ENCODE results near the gene LUC7L.
"Not testable (repeated sequence)": the region's sequence is repeated elsewhere in the genome, so short reads cannot be mapped to it uniquely, and the experiment has no call there.

Gene LUC7L

GRCh38 chr16:153550-154216 lies 75.6 kb downstream of the LUC7L start:
- DNase-seq (ENCODE audit: low read depth); H3K4me3 ChIP-seq (ENCODE audit: low read depth, low read length): not testable (repeated sequence)

DNA sequence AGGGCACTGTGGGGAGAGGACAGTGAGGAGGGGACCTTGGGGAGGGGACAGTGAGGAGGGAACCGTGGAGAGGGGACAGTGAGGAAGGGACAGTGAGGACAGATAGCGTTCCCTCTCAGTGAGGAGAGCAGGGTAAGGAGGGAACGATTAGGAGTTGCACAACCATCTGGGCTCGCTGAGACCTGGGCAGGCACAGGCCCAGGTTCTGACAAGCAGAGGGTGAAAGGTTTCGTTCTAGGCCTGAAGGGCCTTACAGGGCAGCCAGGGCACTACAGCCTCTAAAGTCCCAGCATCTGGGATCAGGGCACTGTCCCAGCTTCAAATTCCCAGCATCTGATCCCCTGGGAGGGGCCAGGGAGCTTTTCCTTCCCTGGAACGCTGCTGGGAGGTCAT lies 76.1 kb downstream of the LUC7L start:
- not testable (repeated sequence) for H3K4me3 ChIP-seq (ENCODE audit: low read depth, low read length); DNase-seq (ENCODE audit: low read depth)

- H3K4me3 ChIP-seq (ENCODE audit: low read depth, low read length) = no peak within 1 kb of the TSS
- DNase-seq (ENCODE audit: low read depth) = no peak
Observed at GRCh38 chr16:152141-153128, 76.8 kb downstream of the LUC7L start, which contains the start of gene HBZ. Gene HBZ, plus strand, starts transcription at chr16:152644. Its CDS starts 266 bp downstream, at chr16:152910.

DNA sequence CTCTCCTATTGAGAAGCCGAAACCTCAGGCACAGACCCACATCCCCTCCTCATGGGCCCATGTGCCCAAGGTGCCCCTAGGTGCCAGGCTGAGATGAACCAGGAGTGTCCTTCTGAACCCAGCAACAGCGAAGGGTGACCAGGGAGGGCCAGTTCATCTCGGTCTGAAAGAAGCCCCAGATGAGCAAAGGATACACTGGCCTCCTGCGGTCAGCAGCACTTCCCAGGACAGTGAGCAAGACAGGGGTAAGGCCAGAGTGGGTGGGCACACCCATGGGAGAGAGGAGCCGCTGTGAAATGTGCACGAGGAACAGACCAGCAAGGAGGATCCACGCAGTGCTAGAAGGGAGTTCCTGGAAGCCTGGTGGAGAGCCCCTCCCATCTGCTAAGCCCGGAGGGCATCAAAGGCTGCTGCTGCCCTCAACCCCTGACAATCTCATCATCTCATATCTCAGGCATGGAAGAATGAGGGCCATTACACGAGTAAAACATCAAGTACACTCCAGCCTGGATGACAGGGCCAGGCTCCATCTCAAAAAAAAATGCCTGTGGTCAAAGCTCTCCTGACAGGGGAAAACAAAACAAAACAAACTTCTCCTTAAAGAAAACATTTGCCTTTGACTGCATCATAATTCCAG lies 80.1 kb downstream of the LUC7L start:
- no peak overlapping the region for H3K4me3 ChIP-seq (ENCODE audit: low read depth, low read length)
- DNase-seq (ENCODE audit: low read depth) = no peak

GRCh38 chr16:146646-147045 lies 82.6 kb downstream of the LUC7L start:
- no peak for DNase-seq (ENCODE audit: low read depth)

GRCh38 chr16:144797-145252 lies 84.4 kb downstream of the LUC7L start:
- no peak overlapping the region for H3K4me3 ChIP-seq (ENCODE audit: low read depth, low read length)
- DNase-seq (ENCODE audit: low read depth) = no peak

More at GRCh38 chr16:146646-147045, 82.6 kb downstream of the LUC7L start:
- no peak overlapping the region for H3K4me3 ChIP-seq (ENCODE audit: low read depth, low read length)

GRCh38 chr16:143456-143855 lies 85.8 kb downstream of the LUC7L start:
- no peak for DNase-seq (ENCODE audit: low read depth)
- H3K4me3 ChIP-seq (ENCODE audit: low read depth, low read length) = no peak overlapping the region

- DNase-seq (ENCODE audit: low read depth) = no peak
- H3K4me3 ChIP-seq (ENCODE audit: low read depth, low read length) = no peak overlapping the region
Observed at GRCh38 chr16:143047-143446, 86.2 kb downstream of the LUC7L start.

DNA sequence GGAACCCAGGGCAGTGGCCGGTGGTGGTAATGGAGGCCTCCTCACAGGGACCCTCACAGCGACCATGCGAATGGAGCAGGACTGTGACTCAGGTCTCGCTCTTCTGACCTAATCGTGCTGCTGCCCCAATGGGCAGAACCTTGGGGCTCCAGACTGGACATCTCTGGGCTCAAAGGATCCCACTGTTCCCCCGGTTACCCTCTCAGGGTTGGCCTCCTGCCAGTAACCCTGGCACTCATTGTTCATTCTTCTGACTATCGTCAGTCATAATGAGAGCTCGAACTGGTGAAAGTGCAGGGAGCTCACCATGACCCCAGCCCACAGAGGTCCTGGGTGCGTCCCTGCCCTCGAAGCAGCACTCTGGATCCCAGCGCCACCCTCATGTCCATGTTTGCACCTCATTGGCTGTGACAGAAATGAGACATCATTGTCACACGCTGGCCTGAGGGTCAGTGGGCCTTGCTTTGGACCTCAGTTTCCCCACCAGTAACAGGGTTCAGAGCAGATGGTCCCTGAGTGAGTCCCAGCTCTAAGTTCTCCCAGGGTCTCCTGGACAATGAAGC lies 86.8 kb downstream of the LUC7L start:
- no peak for DNase-seq (ENCODE audit: low read depth)

GRCh38 chr16:140175-140857 lies 88.9 kb downstream of the LUC7L start:
- DNase-seq (ENCODE audit: low read depth) = no peak

More for the DNA sequence above, 86.8 kb downstream of the LUC7L start:
- H3K4me3 ChIP-seq (ENCODE audit: low read depth, low read length) = no peak overlapping the region

More at GRCh38 chr16:140175-140857, 88.9 kb downstream of the LUC7L start:
- H3K4me3 ChIP-seq (ENCODE audit: low read depth, low read length) = no peak overlapping the region
